HepG2 (cell line): ENCODE data around the gene KRTAP1-4.

ENCODE experiments used
- CTCF ChIP-seq: sonication (generic); formaldehyde crosslinking; IDR thresholded peaks from 2 replicates; pipeline ENCODE4 v1.5.0; 2020; ENCODE audit warnings: mild to moderate bottlenecking, missing genetic modification reagents, moderate library complexity
- HMG20B ChIP-seq: conservative IDR thresholded peaks from 2 replicates; pipeline ENCODE4 v1.6.1; 2016; ENCODE audit warnings: missing genetic modification reagents, missing compliant biosample characterization
- RAD51 ChIP-seq: fragments of 450-650 bp; IDR thresholded peaks from 2 replicates; pipeline ENCODE4 v1.6.1; 2016; ENCODE audit warnings: borderline replicate concordance
- RFX5 ChIP-seq: IDR thresholded peaks from 2 replicates; pipeline ENCODE4 v1.6.1; 2011; ENCODE audit warnings: low read depth, low read length, improper control_type of control experiment
- TCF7 ChIP-seq: sonication (generic); IDR thresholded peaks from 2 replicates; pipeline ENCODE4 v1.6.1; 2016; ENCODE audit warnings: antibody characterized with exemption, low read depth
- XRCC5 ChIP-seq: fragments of 200-400 bp; formaldehyde crosslinking; optimal IDR thresholded peaks from 2 replicates; pipeline ENCODE3; 2017; ENCODE audit warnings: mild to moderate bottlenecking, low read length

GRCh38 chr17:41049110-41049509, 19.1 kb upstream of the KRTAP1-4 start:
- TF ChIP-seq TCF7 = no peak
- TF ChIP-seq CTCF = no peak
- TF ChIP-seq RAD51 = no peak
- TF ChIP-seq XRCC5 = no peak
- TF ChIP-seq HMG20B (CRISPR knock-in tag) = no peak
- no peak for TF ChIP-seq RFX5
